ENCODE measurements around the gene AHCTF1.

The AHCTF1 gene

GRCh38 chr1:246798107-246798506, 133.6 kb downstream of the AHCTF1 start:
- no peak for DNase-seq (ENCODE audit: low read depth)

GRCh38 chr1:246797597-246797996, 134.2 kb downstream of the AHCTF1 start:
- no peak for DNase-seq (ENCODE audit: low read depth)

GRCh38 chr1:246797157-246797556, 134.6 kb downstream of the AHCTF1 start:
- DNase-seq (ENCODE audit: low read depth): no peak

GRCh38 chr1:246795906-246796694, 135.6 kb downstream of the AHCTF1 start:
- DNase-seq (ENCODE audit: low read depth): no peak

- DNase-seq (ENCODE audit: low read depth): no peak
These were observed 136.7 kb downstream of the AHCTF1 start for GRCh38 chr1:246794828-246795671.

- DNase-seq (ENCODE audit: low read depth): no peak
These were observed 137.5 kb downstream of the AHCTF1 start for GRCh38 chr1:246794048-246794827.

GRCh38 chr1:246793356-246793896, 138.3 kb downstream of the AHCTF1 start:
- no peak for DNase-seq (ENCODE audit: low read depth)

- no peak for DNase-seq (ENCODE audit: low read depth)
These were observed 139.1 kb downstream of the AHCTF1 start for GRCh38 chr1:246792603-246793002.

GRCh38 chr1:246791303-246791918, 140.3 kb downstream of the AHCTF1 start:
- no peak for DNase-seq (ENCODE audit: low read depth)

- DNase-seq (ENCODE audit: low read depth): no peak
These were observed 140.9 kb downstream of the AHCTF1 start for GRCh38 chr1:246790833-246791232.

- no peak for DNase-seq (ENCODE audit: low read depth)
These were observed 141.4 kb downstream of the AHCTF1 start for GRCh38 chr1:246790364-246790763.

GRCh38 chr1:246789454-246790339, 142.1 kb downstream of the AHCTF1 start:
- DNase-seq (ENCODE audit: low read depth): no peak
